ENCODE results near the gene TREH. TPM values are rescaled to one million over a fixed set of nuclear protein-coding genes. Genes with fewer than 3 reads are reported as not detected.

The TREH gene
- total and polyA plus RNA-seq, 2 of the 8 experiments (the other 6 are each of a cell fraction or from before 2014, with no cell fraction given): 0.03 TPM; not detected in 1

Small RNA genes lying within 50 kb of the gene (microRNA-seq; reads per million reads assigned to microRNA genes)
- gene MIR6716 (ENCODE audit: borderline microRNAs expressed in 2 of 2, borderline number of aligned reads in 2 of 2, borderline replicate concordance in 1 of 2): 0 reads per million in 2 experiments

Small RNA genes lying within 50 kb of the gene (small RNA-seq; reads per million reads assigned to genes)
- gene RNU6-376P (ENCODE audit: insufficient read depth): not detected

Other genes starting within 250 kb of the TREH start
- gene KMT2A, start 243.2 kb downstream of the TREH start, total RNA-seq (2021; fragmentation: NEBNext Ultra II Directional; extraction: Animal tissue kit (Norgen Biotek cat#: 25700)): 59.1 and 62.1 TPM in 2 replicates
- gene KMT2A, start 243.2 kb downstream of the TREH start, polyA plus RNA-seq (2011; rRNA removed): 32.0 and 35.9 TPM in 2 replicates
- not detected in 2 replicates for gene TTC36, start 152.2 kb downstream of the TREH start, total RNA-seq (2021; fragmentation: NEBNext Ultra II Directional; extraction: Animal tissue kit (Norgen Biotek cat#: 25700))
- 0.14 TPM in 1 of 2 replicates, not detected in the other for gene TTC36, start 152.2 kb downstream of the TREH start, polyA plus RNA-seq (2011; rRNA removed)
- gene TMEM25, start 148.5 kb downstream of the TREH start, total RNA-seq (2021; fragmentation: NEBNext Ultra II Directional; extraction: Animal tissue kit (Norgen Biotek cat#: 25700)): 13.7 and 18.3 TPM in 2 replicates
- gene TMEM25, start 148.5 kb downstream of the TREH start, polyA plus RNA-seq (2011; rRNA removed): 26.8 and 37.0 TPM in 2 replicates
- 11.2 and 11.5 TPM in 2 replicates for gene IFT46, start 113.7 kb downstream of the TREH start, total RNA-seq (2021; fragmentation: NEBNext Ultra II Directional; extraction: Animal tissue kit (Norgen Biotek cat#: 25700))
- gene IFT46, start 113.7 kb downstream of the TREH start, polyA plus RNA-seq (2011; rRNA removed): 10.3 and 12.3 TPM in 2 replicates
- 132 and 137 TPM in 2 replicates for gene ARCN1, start 107.2 kb downstream of the TREH start, total RNA-seq (2021; fragmentation: NEBNext Ultra II Directional; extraction: Animal tissue kit (Norgen Biotek cat#: 25700))
- gene ARCN1, start 107.2 kb downstream of the TREH start, polyA plus RNA-seq (2011; rRNA removed): 82.1 and 146 TPM in 2 replicates
- gene PHLDB1, start 72.0 kb downstream of the TREH start, total RNA-seq (2021; fragmentation: NEBNext Ultra II Directional; extraction: Animal tissue kit (Norgen Biotek cat#: 25700)): 74.8 and 74.9 TPM in 2 replicates
- 53.9 and 70.6 TPM in 2 replicates for gene PHLDB1, start 72.0 kb downstream of the TREH start, polyA plus RNA-seq (2011; rRNA removed)
- 174 and 181 TPM in 2 replicates for gene DDX6, start 111.5 kb upstream of the TREH start, total RNA-seq (2021; fragmentation: NEBNext Ultra II Directional; extraction: Animal tissue kit (Norgen Biotek cat#: 25700))
- gene DDX6, start 111.5 kb upstream of the TREH start, polyA plus RNA-seq (2011; rRNA removed): 15.4 and 29.8 TPM in 2 replicates
- gene CXCR5, start 204.2 kb upstream of the TREH start, total RNA-seq (2021; fragmentation: NEBNext Ultra II Directional; extraction: Animal tissue kit (Norgen Biotek cat#: 25700)): not detected in 2 replicates
- gene CXCR5, start 204.2 kb upstream of the TREH start, polyA plus RNA-seq (2011; rRNA removed): not detected in 2 replicates
- gene BCL9L, start 246.3 kb upstream of the TREH start, total RNA-seq (2021; fragmentation: NEBNext Ultra II Directional; extraction: Animal tissue kit (Norgen Biotek cat#: 25700)): 57.8 and 58.2 TPM in 2 replicates
- gene BCL9L, start 246.3 kb upstream of the TREH start, polyA plus RNA-seq (2011; rRNA removed): 6.2 and 15.7 TPM in 2 replicates